SK-N-SH treated with all-trans-retinoic acid at 6 μM for 48 hours (cell line): ENCODE results near the gene MOB1A.

Experiments used
- ARNTL ChIP-seq: fragments of 450-650 bp; formaldehyde crosslinking; IDR thresholded peaks from 2 replicates; pipeline ENCODE4 v1.5.0; 2020; ENCODE audit warnings: low read depth, mild to moderate bottlenecking, moderate library complexity, borderline replicate concordance
- CREB5 ChIP-seq: fragments of 250-450 bp; sonication (Bioruptor Pico); IDR thresholded peaks from 2 replicates; pipeline ENCODE4 v1.5.1; 2020; ENCODE audit warnings: low read depth, mild to moderate bottlenecking, moderate library complexity
- ESRRG ChIP-seq: fragments of 250-450 bp; sonication (Bioruptor Pico); IDR thresholded peaks from 2 replicates; pipeline ENCODE4 v1.6.1; 2021; ENCODE audit warnings: mild to moderate bottlenecking
- ISL1 ChIP-seq: fragments of 250-450 bp; sonication (Bioruptor Pico); IDR thresholded peaks from 2 replicates; pipeline ENCODE4 v2.1.2; 2022; ENCODE audit warnings: mild to moderate bottlenecking, moderate library complexity
- PATZ1 ChIP-seq: fragments of 250-450 bp; sonication (Bioruptor Pico); IDR thresholded peaks from 2 replicates; pipeline ENCODE4 v1.8.0; 2020; ENCODE audit warnings: mild to moderate bottlenecking, moderate library complexity, borderline replicate concordance
- PPARA ChIP-seq: fragments of 250-450 bp; sonication (Bioruptor Pico); IDR thresholded peaks from 2 replicates; pipeline ENCODE4 v1.5.0; 2020; ENCODE audit warnings: mild to moderate bottlenecking, borderline replicate concordance
- RARB ChIP-seq: fragments of 250-450 bp; sonication (Bioruptor Pico); IDR thresholded peaks from 2 replicates; pipeline ENCODE4 v1.8.0; 2021; ENCODE audit warnings: mild to moderate bottlenecking, moderate library complexity
- TSHZ2 ChIP-seq: fragments of 250-450 bp; sonication (Bioruptor Pico); IDR thresholded peaks from 2 replicates; pipeline ENCODE4 v1.5.0; 2020; ENCODE audit warnings: mild to moderate bottlenecking, moderate library complexity
- TF ChIP-seq, protein P1 (sequence below): fragments of 250-450 bp; sonication (Bioruptor Pico); IDR thresholded peaks from 2 replicates; pipeline ENCODE4 v1.8.0; 2021; ENCODE audit warnings: low read depth, mild to moderate bottlenecking, moderate library complexity, borderline replicate concordance

- TF ChIP-seq ARNTL (CRISPR knock-in tag) (no peak), CREB5 (CRISPR knock-in tag) (no peak), PATZ1 (CRISPR knock-in tag) (no peak), RARB (CRISPR knock-in tag) (no peak), TSHZ2 (CRISPR knock-in tag) (no peak), ISL1 (CRISPR knock-in tag) (no peak), PPARA (CRISPR knock-in tag) (no peak), ESRRG (CRISPR knock-in tag) (no peak)
- TF ChIP-seq, protein P1, sequence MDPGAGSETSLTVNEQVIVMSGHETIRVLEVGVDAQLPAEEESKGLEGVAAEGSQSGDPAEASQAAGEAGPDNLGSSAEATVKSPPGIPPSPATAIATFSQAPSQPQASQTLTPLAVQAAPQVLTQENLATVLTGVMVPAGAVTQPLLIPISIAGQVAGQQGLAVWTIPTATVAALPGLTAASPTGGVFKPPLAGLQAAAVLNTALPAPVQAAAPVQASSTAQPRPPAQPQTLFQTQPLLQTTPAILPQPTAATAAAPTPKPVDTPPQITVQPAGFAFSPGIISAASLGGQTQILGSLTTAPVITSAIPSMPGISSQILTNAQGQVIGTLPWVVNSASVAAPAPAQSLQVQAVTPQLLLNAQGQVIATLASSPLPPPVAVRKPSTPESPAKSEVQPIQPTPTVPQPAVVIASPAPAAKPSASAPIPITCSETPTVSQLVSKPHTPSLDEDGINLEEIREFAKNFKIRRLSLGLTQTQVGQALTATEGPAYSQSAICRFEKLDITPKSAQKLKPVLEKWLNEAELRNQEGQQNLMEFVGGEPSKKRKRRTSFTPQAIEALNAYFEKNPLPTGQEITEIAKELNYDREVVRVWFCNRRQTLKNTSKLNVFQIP (CRISPR knock-in tag), result no peak
Measured at GRCh38 chr2:74186038-74186437, 7.4 kb upstream of the MOB1A start.
